ENCODE data around the gene HDX. TPM values are rescaled to one million over a fixed set of nuclear protein-coding genes. Genes with fewer than 3 reads are reported as not detected.

Gene HDX
- polyA plus RNA-seq, 1 donor from 2014 or later: 3.1 TPM

DNA sequence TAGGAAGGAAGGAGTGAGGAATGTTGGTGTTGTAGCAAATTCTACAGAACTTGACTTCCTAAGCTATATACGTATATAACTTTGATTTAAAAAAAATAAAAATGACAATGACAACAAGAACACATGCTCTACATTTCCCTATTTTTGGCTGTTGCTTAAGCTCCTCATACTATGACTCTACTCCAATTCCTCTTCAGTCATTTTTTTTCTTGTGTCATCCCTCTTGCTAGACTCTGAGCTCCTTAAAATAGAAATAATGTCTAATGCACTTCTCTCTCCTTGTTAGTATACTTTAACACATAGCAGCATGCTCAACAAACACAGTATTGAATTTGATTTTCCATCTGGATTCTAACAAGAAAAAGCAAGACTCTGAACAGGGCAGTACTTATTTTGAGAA is 144.0 kb downstream of the HDX start:
- H4K20me1 ChIP-seq (ENCODE audit: insufficient read depth): no peaks in the 10 kb centered on the region

DNA sequence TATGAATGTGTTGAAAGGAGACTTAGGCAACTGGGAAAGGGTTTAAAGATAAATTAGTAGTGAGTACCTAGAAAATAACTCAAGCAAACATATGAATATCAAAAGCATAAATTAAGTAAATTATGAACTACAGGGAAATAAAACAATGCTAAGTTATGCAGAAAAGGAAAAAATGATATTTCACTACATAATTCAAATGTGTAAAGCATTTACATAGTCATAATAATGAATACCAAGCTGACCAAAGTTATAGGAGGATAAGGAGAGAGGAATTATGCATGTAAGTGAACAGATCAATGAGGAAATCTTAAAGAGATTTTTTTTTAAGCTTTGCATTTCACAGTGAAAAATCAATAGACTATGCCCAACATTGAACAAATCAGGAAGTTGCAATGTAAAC is 145.0 kb downstream of the HDX start:
- Histone ChIP-seq H3K4me3 (ENCODE audit: low read length) (no peak overlapping the region), H3K9me3 (ENCODE audit: low read length) (no peaks in the 10 kb centered on the region), H3K4me2 (ENCODE audit: low read length) (no peak overlapping the region), H3K27me3 (ENCODE audit: insufficient read depth, low read depth, low read length) (no peaks in the 10 kb centered on the region), H3K9ac (ENCODE audit: low read length) (no peak overlapping the region), H3F3A (ENCODE audit: insufficient read depth, low read length, poor library complexity, severe bottlenecking) (no peaks in the 10 kb centered on the region), H3K9me2 (ENCODE audit: insufficient read depth, low read length) (no peaks in the 10 kb centered on the region), H3K79me2 (replicated peaks; ENCODE audit: insufficient read depth, low read length) (no peaks in the 10 kb centered on the region), H4K20me1 (ENCODE audit: insufficient read depth) (no peaks in the 10 kb centered on the region), H3K27ac (ENCODE audit: low read length) (no peak overlapping the region), H2AFZ (ENCODE audit: low read depth, low read length) (no peak overlapping the region), H3K36me3 (ENCODE audit: insufficient read depth, low read length) (no peaks in the 10 kb centered on the region)
- no peak for TF ChIP-seq POLR2AphosphoS5 (IDR thresholded peaks at IDR 0.05)
- TF ChIP-seq EP300 (conservative IDR thresholded peaks at IDR 0.05; ENCODE audit: poor library complexity, severe bottlenecking): no peak
- no peak for TF ChIP-seq RAD21 (conservative IDR thresholded peaks at IDR 0.05)
- no peak for TF ChIP-seq EZH2 (IDR thresholded peaks at IDR 0.05; ENCODE audit: borderline replicate concordance, insufficient read depth, low read length, poor library complexity, severe bottlenecking)
- TF ChIP-seq SMC3 (conservative IDR thresholded peaks at IDR 0.05; ENCODE audit: poor library complexity): no peak
- TF ChIP-seq, protein P1, sequence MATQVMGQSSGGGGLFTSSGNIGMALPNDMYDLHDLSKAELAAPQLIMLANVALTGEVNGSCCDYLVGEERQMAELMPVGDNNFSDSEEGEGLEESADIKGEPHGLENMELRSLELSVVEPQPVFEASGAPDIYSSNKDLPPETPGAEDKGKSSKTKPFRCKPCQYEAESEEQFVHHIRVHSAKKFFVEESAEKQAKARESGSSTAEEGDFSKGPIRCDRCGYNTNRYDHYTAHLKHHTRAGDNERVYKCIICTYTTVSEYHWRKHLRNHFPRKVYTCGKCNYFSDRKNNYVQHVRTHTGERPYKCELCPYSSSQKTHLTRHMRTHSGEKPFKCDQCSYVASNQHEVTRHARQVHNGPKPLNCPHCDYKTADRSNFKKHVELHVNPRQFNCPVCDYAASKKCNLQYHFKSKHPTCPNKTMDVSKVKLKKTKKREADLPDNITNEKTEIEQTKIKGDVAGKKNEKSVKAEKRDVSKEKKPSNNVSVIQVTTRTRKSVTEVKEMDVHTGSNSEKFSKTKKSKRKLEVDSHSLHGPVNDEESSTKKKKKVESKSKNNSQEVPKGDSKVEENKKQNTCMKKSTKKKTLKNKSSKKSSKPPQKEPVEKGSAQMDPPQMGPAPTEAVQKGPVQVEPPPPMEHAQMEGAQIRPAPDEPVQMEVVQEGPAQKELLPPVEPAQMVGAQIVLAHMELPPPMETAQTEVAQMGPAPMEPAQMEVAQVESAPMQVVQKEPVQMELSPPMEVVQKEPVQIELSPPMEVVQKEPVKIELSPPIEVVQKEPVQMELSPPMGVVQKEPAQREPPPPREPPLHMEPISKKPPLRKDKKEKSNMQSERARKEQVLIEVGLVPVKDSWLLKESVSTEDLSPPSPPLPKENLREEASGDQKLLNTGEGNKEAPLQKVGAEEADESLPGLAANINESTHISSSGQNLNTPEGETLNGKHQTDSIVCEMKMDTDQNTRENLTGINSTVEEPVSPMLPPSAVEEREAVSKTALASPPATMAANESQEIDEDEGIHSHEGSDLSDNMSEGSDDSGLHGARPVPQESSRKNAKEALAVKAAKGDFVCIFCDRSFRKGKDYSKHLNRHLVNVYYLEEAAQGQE (IDR thresholded peaks at IDR 0.05; ENCODE audit: borderline replicate concordance): no peak
- no peak for TF ChIP-seq MXI1 (conservative IDR thresholded peaks at IDR 0.05; ENCODE audit: poor library complexity, severe bottlenecking)
- TF ChIP-seq, protein P2, sequence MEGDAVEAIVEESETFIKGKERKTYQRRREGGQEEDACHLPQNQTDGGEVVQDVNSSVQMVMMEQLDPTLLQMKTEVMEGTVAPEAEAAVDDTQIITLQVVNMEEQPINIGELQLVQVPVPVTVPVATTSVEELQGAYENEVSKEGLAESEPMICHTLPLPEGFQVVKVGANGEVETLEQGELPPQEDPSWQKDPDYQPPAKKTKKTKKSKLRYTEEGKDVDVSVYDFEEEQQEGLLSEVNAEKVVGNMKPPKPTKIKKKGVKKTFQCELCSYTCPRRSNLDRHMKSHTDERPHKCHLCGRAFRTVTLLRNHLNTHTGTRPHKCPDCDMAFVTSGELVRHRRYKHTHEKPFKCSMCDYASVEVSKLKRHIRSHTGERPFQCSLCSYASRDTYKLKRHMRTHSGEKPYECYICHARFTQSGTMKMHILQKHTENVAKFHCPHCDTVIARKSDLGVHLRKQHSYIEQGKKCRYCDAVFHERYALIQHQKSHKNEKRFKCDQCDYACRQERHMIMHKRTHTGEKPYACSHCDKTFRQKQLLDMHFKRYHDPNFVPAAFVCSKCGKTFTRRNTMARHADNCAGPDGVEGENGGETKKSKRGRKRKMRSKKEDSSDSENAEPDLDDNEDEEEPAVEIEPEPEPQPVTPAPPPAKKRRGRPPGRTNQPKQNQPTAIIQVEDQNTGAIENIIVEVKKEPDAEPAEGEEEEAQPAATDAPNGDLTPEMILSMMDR (IDR thresholded peaks at IDR 0.05; ENCODE audit: poor library complexity, severe bottlenecking): no peak
- no peak for TF ChIP-seq TAF1 (IDR thresholded peaks at IDR 0.05; ENCODE audit: low read depth)

More for the DNA sequence above, 144.0 kb downstream of the HDX start:
- no peak overlapping the region for H3K27ac ChIP-seq (ENCODE audit: low read length)
- no peak overlapping the region for H3K4me3 ChIP-seq (ENCODE audit: low read length)
- H3F3A ChIP-seq (ENCODE audit: insufficient read depth, low read length, poor library complexity, severe bottlenecking): no peaks in the 10 kb centered on the region
- TF ChIP-seq EP300 (conservative IDR thresholded peaks at IDR 0.05; ENCODE audit: poor library complexity, severe bottlenecking) (no peak), EZH2 (IDR thresholded peaks at IDR 0.05; ENCODE audit: borderline replicate concordance, insufficient read depth, low read length, poor library complexity, severe bottlenecking) (no peak)
- H3K9ac ChIP-seq (ENCODE audit: low read length): no peak overlapping the region
- no peaks in the 10 kb centered on the region for H3K9me2 ChIP-seq (ENCODE audit: insufficient read depth, low read length)
- no peak overlapping the region for H2AFZ ChIP-seq (ENCODE audit: low read depth, low read length)
- no peaks in the 10 kb centered on the region for H3K36me3 ChIP-seq (ENCODE audit: insufficient read depth, low read length)
- no peaks in the 10 kb centered on the region for H3K27me3 ChIP-seq (ENCODE audit: insufficient read depth, low read depth, low read length)
- no peak overlapping the region for H3K4me2 ChIP-seq (ENCODE audit: low read length)
- H3K9me3 ChIP-seq (ENCODE audit: low read length): no peaks in the 10 kb centered on the region
- H3K79me2 ChIP-seq (replicated peaks; ENCODE audit: insufficient read depth, low read length): no peaks in the 10 kb centered on the region

DNA sequence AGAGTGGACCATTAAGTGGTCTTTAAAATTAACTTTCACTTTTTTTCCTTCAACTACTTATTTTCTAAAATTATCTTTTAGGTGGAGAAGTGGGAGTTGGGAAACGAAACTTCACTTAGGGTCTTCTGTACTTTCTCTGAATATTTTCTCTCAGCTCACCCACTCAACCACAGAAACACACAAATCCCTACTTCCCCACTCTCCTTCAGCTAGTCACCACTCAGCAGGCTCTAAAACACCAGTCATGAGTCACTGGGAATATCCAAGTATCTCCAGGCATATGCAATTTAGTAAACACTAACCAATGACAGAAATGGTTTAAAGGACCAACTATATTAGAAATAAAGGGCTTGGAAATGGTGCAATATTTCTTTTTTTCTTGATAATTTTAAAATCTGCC is 161.3 kb downstream of the HDX start:
- Histone ChIP-seq H3K9me2 (ENCODE audit: insufficient read depth, low read length) (no peaks in the 10 kb centered on the region), H3K27ac (ENCODE audit: low read length) (no peak overlapping the region), H3K79me2 (replicated peaks; ENCODE audit: insufficient read depth, low read length) (no peaks in the 10 kb centered on the region), H3K27me3 (ENCODE audit: insufficient read depth, low read depth, low read length) (no peaks in the 10 kb centered on the region), H3K4me3 (ENCODE audit: low read length) (no peak overlapping the region), H3K36me3 (ENCODE audit: insufficient read depth, low read length) (no peaks in the 10 kb centered on the region), H3K9ac (ENCODE audit: low read length) (no peak overlapping the region), H3K4me2 (ENCODE audit: low read length) (no peak overlapping the region), H3F3A (ENCODE audit: insufficient read depth, low read length, poor library complexity, severe bottlenecking) (no peaks in the 10 kb centered on the region), H4K20me1 (ENCODE audit: insufficient read depth) (no peaks in the 10 kb centered on the region), H3K9me3 (ENCODE audit: low read length) (no peaks in the 10 kb centered on the region), H2AFZ (ENCODE audit: low read depth, low read length) (no peak overlapping the region)
- TF ChIP-seq EP300 (conservative IDR thresholded peaks at IDR 0.05; ENCODE audit: poor library complexity, severe bottlenecking): no peak
- no peak for TF ChIP-seq SMC3 (conservative IDR thresholded peaks at IDR 0.05; ENCODE audit: poor library complexity)
- TF ChIP-seq, protein P2 (IDR thresholded peaks at IDR 0.05; ENCODE audit: poor library complexity, severe bottlenecking): no peak
- TF ChIP-seq POLR2AphosphoS5 (IDR thresholded peaks at IDR 0.05): no peak
- TF ChIP-seq RAD21 (conservative IDR thresholded peaks at IDR 0.05): no peak
- no peak for TF ChIP-seq TAF1 (IDR thresholded peaks at IDR 0.05; ENCODE audit: low read depth)
- TF ChIP-seq MXI1 (conservative IDR thresholded peaks at IDR 0.05; ENCODE audit: poor library complexity, severe bottlenecking): no peak

Measured in neural cell (in vitro differentiated cells).